ENCODE measurements around the gene GATAD2A. TPM values are rescaled to one million over a fixed set of nuclear protein-coding genes. Genes with fewer than 3 reads are reported as not detected.
"Not testable (repeated sequence)": the region's sequence is repeated elsewhere in the genome, so short reads cannot be mapped to it uniquely, and the experiment has no call there.

Gene GATAD2A
- total and polyA plus RNA-seq, 7 donors, result 18.5 to 65.9 (median 43.4) TPM

DNA sequence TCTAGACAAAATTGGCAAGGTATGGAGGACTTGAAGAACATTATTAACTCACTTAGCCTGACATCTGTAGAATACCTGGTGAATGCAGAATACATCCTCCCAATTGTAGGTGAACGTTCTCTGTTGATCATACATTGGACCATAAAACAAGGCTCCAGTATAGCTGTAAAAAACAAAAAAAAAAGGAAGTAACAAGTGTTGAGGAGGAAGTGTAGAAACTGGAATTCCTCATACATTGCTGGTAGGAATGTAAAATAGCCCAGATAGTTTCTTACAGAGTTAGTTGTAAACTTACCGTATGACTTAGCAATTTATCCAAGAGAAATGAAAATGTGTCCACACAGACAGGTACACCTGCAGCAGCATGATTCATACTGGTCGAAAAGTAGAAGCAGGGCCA is 65.1 kb downstream of the GATAD2A start:
- Histone ChIP-seq H3K36me3 (ENCODE audit: insufficient read depth in 1 of 2, low read depth in 1 of 2) (peaks cover under 1 to 18% of the 10 kb centered on the region in 2 donors), H3K27ac (no peak overlapping the region), H3K4me1 (peaks cover 20% of the 10 kb centered on the region), H3K9me3 (peaks cover 19% of the 10 kb centered on the region), H3K4me3 (no peak overlapping the region), H3K27me3 (ENCODE audit: insufficient read depth in 3 of 3, low read length in 2 of 3) (no peaks in the 10 kb centered on the region)
- intact Hi-C loops (cut with DNase I), result no loop called here
- DNase-seq (no peak), ATAC-seq (no peak)
- 86 to 98% (median 95%) methylated on average over 3 of the region's 3 CpGs for WGBS, 3 donors
- TF ChIP-seq, protein P1, sequence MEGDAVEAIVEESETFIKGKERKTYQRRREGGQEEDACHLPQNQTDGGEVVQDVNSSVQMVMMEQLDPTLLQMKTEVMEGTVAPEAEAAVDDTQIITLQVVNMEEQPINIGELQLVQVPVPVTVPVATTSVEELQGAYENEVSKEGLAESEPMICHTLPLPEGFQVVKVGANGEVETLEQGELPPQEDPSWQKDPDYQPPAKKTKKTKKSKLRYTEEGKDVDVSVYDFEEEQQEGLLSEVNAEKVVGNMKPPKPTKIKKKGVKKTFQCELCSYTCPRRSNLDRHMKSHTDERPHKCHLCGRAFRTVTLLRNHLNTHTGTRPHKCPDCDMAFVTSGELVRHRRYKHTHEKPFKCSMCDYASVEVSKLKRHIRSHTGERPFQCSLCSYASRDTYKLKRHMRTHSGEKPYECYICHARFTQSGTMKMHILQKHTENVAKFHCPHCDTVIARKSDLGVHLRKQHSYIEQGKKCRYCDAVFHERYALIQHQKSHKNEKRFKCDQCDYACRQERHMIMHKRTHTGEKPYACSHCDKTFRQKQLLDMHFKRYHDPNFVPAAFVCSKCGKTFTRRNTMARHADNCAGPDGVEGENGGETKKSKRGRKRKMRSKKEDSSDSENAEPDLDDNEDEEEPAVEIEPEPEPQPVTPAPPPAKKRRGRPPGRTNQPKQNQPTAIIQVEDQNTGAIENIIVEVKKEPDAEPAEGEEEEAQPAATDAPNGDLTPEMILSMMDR (IDR thresholded peaks at IDR 0.05), result no peak

DNA sequence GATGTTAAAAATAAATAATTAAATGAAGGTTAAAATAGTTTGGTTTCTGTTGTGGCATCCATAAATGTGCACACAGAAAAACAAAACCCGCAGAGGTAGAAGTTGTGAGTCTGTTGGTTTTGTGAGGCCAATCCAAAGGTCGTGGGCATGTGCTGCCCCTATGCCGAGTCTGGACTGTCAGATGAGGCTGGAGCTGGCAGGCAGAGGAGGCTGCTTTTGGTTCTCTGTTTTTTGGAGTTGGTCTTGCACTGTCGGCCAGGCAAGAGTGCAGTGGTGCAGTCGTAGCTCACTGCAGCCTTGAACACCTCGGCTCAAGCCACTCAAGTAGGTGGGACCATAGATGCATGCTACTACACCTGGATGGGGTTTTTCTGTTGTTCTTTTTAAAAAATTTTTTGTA is 66.2 kb downstream of the GATAD2A start:
- DNase-seq, result peak in 1 of 2 donors; percentile 30
- Histone ChIP-seq H3K27ac (no peak overlapping the region), H3K36me3 (ENCODE audit: insufficient read depth in 1 of 2, low read depth in 1 of 2) (peaks cover 0 to 7% of the 10 kb centered on the region in 2 donors), H3K4me3 (no peak overlapping the region), H3K9me3 (peaks cover 19% of the 10 kb centered on the region), H3K4me1 (peaks cover 24% of the 10 kb centered on the region), H3K27me3 (ENCODE audit: insufficient read depth in 3 of 3, low read length in 2 of 3) (no peaks in the 10 kb centered on the region)
- 76 to 87% (median 80%) methylated on average over 6 of the region's 6 CpGs for WGBS, 3 donors
- intact Hi-C loops (cut with DNase I), result no loop called here
- no peak for ATAC-seq
- TF ChIP-seq, protein P1 (IDR thresholded peaks at IDR 0.05), result no peak

DNA sequence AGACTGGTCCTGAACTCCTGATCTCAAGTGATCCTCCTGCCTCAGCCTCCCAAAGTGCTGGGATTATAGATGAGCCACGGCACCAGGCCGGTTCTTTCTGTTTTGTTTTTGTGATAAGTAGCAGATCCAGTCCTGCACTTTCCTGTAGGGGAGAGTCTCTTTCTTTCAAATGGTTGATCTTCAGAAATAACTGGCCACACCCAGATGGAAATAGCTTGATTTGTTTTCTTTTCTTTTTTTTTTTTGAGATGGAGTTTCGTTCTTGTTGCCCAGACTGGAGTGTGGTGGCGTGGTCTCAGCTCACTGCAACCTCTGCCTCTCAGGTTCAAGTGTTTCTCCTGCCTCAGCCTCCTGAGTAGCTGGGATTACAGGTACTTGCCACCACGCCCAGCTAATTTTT is 66.6 kb downstream of the GATAD2A start:
- peak in 1 of 2 donors; percentile 0 for DNase-seq
- H3K27me3 ChIP-seq (ENCODE audit: insufficient read depth in 3 of 3, low read length in 2 of 3); intact Hi-C loops (cut with DNase I); H3K4me3 ChIP-seq; H3K36me3 ChIP-seq (ENCODE audit: insufficient read depth in 1 of 2, low read depth in 1 of 2); ATAC-seq; H3K27ac ChIP-seq: not testable (repeated sequence)
- WGBS, 3 donors, result 83 to 88% (median 84%) methylated on average over 5 of the region's 5 CpGs
- peaks cover 19% of the 10 kb centered on the region for H3K9me3 ChIP-seq
- H3K4me1 ChIP-seq, result peaks cover 24% of the 10 kb centered on the region

DNA sequence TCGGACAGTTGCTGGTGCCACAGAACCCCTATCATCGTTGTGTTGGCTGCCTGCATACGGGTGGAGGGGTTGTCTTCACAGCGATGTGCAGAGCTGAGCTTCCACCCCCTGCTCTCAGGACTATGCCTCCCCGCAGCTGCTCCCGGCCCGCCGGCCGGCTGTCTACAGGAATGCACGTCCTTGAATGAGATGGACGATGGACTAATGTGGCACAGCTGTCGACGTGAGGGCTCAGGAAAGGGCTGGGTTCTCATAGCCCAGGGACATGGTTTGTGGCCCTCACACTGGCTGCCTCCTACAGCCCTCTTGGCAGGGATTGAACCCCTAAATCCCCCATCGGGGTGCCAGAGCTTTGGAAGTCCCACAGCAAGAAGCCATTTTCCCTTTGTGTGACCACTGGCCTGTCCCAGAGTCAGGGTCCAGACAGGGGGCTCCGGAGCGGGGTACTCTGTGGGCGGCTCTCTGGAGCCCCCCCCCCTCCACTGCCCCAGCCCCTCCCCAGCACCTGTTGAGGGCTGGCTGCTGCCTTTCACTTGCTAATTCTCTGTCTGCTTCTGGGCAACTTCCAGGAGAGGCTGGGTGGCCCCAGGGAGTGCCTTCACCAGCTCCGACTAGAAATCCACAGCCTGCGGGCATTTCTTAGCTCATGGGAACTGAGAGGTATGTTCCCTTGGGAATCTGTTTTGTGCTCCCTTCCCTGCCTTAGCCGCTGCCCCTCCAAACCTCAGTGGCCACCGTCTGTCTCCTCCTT is 69.7 kb downstream of the GATAD2A start:
- Histone ChIP-seq H3K4me3 (no peak overlapping the region), H3K4me1 (peaks cover 24% of the 10 kb centered on the region), H3K27me3 (ENCODE audit: insufficient read depth in 3 of 3, low read length in 2 of 3) (no peaks in the 10 kb centered on the region), H3K36me3 (ENCODE audit: insufficient read depth in 1 of 2, low read depth in 1 of 2) (no peaks in the 10 kb centered on the region), H3K9me3 (no peaks in the 10 kb centered on the region), H3K27ac (peak overlapping the region; percentile 78)
- intact Hi-C loops (cut with DNase I), result no loop called here
- ATAC-seq (peak; percentile 80 to 91 (median 87)), DNase-seq (peak in 1 of 2 donors; percentile 68)
- TF ChIP-seq, protein P1 (IDR thresholded peaks at IDR 0.05), result no peak
- WGBS, 3 donors, result 28 to 35% (median 30%) methylated on average over 21 of the region's 21 CpGs

DNA sequence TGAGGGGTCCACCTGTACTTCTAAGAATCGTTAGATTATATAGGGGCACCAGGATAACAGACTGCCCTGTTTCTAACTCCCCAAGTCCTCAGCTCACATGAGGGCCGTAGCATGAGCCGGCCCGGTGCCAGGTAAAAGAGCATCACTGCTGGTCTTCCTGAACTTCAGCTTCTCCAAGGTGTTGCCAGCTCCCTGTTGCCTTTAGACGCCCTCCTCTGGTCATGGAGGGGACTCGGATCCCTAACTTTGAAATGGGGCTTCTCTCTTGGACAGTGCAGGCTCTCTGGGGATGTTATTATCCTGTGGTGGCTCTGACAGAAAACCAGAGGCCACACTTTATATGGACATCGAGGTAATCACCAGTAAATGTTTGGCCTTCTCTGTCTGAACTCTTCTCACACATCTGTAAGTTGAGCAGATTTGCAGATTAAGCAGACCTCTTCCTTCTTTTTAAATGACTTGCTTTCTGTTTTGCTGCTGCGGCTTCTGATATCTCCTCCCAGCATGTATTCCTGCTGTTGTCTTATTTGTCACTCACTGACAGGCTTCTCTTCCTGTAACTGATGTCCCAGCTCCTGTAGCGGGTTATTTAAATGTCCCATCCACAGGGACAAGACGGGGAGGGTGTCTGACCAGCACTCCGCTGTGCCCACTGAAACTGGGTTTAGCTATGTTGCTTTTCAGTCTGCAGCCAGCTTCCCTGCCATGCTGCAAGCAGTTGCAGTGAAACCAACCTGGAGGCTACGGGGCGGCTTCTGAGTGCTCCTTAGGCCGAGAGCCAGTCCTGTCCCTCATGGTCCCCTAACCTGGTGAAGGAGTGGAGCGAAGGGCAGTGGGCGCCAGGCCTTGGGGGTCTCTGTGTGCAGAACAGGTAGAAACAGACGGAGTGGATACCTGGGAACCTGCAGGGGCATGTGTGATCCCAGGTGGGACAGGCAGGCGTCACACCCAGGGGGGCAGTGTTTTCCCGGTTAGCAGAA is 70.7 kb downstream of the GATAD2A start:
- DNase-seq, result peak in 1 of 2 donors; percentile 52

More for the DNA sequence above, 70.7 kb downstream of the GATAD2A start:
- Histone ChIP-seq H3K36me3 (ENCODE audit: insufficient read depth in 1 of 2, low read depth in 1 of 2) (no peaks in the 10 kb centered on the region), H3K4me3 (no peak overlapping the region), H3K27me3 (ENCODE audit: insufficient read depth in 3 of 3, low read length in 2 of 3) (no peaks in the 10 kb centered on the region), H3K27ac (peak overlapping the region; percentile 78), H3K9me3 (no peaks in the 10 kb centered on the region), H3K4me1 (peaks cover 24% of the 10 kb centered on the region)
- 64 to 76% (median 70%) methylated on average over 19 of the region's 19 CpGs for WGBS, 3 donors
- ATAC-seq, result peak in 3 of 4 donors; percentile 20 to 40 (median 37)
- TF ChIP-seq, protein P1 (IDR thresholded peaks at IDR 0.05), result peak; percentile 21
- intact Hi-C loops (cut with DNase I), result no loop called here

Measured in psoas muscle (tissue), 8 donors.